Measurements from ENCODE around the gene TRPC6.
"Not testable (repeated sequence)": the region's sequence is repeated elsewhere in the genome, so short reads cannot be mapped to it uniquely, and the experiment has no call there.

Gene TRPC6

DNA sequence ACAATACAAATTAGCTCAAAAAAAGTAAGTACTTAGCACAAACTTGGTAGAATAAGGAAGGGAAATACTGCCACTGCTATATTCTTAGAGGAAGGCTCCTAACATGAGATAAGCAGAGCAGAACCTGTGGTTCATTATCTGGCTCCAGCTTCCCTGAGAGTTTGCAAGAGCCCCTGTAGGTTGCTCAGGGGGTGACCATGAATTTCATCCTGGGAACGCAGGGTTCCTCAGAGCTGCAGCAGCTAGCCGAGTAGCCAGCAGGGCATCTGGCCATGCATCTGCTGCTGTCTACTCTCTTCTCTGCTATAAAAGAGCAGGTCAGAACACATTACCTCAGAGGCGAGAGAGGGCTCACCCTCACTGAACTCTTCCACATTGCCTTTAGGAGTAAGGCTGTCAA lies 67.3 kb downstream of the TRPC6 start:
- DNase-seq = no peak

DNA sequence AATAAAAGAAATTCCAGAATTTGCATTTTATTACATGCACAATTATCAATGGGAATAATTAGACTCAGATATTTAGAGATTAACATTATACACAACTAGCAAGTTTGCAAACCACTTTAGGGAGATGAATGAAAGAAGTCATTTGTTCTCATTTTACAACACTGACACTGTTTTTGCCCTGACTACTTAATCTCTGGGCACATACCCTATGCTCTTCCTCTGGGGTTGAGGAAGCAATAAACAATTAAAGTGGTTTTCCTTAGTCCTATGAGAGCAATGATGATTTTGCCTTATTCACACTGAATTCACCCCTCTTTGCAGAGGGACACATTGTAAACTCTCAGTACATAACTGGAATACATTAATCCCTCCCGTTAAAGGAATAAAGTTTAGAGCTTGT lies 72.7 kb downstream of the TRPC6 start:
- no peak for DNase-seq

DNA sequence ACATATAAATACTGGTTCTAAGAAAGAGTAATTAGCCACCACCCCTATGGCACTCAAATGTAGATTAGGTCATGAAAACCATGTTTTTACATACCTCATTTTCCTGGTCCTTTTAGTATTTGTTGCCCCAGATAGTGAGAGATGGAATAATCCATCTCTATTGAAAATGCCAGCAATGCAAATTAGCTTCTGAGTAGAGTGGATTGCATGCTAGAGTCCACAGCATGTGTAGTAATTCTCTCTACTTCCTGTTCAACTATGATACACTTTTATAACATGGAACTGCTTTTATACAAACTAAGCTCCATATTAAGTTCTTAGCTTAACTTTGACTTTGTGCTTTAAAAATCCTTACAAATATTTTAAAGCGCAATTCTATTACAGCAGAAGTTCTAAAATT lies 73.2 kb downstream of the TRPC6 start:
- DNase-seq = no peak

DNA sequence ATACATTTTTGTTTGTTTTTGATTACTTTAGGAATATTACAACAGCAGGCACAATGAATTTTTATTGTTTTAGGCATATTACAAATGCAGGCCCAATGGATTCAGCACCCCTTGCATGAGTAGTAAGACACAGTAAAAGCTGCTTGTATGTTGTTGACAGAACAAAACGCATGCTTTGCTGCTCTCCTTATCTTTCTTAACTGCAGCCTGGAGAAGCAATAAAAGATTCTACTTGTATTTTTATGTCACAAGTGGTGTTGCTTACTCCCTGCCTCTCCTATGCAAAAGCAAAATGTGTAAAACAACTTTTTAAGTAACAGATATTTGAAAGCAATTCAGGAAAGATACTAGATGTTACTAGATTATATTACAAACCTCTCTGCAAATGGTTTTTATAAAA lies 73.9 kb downstream of the TRPC6 start:
- DNase-seq = no peak

DNA sequence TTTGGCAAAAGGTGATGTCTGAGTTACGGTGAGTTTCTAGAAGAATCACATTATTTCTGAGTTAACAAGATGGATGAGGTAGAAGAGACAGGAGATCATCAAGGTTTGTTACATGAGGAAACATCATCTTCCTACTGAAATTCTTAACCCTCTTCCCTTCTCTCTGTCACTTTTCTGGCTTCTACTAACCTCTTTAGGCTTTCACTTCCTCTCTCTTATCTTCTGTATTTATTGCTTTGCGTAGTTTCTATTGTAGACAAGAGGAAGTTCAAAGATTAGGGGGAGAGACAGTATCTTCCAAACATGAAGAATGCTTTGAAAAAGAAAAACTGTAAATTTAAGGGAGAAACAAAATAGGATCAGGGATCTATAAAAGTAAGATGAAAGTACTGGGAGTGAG lies 75.4 kb downstream of the TRPC6 start:
- no peak for DNase-seq

DNA sequence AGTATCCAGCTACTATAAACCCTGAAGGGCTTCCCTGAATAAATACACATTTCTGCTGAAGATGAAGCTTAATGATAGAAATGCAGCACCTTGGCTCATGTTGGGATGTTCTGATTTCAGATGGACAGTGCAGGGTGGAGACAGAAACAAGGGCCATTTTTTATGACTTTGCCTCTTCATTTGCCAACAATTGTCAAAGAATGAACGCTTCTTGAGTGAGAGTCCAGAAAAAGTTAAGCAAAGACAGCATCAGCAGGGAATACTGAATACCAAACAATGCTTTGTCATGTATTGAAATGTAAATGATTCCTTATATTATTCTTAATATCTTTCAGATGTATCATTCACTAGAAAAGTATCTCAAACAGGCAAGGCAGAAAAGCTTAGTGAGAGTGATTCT lies 84.9 kb downstream of the TRPC6 start:
- DNase-seq = no peak

DNA sequence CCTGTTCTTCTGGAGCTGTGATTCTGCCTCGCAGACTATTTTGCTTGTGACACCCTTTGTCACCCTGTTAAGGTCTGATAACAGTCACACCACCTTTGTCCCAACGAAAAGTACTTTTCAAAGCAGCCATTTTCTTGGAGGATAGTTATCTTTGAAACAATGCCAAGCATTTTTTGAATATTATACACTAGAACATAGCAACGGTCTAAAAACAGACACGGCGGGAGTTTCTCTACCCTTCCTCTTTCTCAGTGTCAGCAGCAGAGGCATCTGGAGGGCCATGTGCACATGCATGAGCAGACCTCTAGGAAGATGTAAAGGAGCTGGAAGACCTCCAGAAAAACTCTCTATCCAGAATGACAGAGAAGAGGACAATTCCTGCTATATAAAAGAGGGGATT lies 86.5 kb downstream of the TRPC6 start:
- DNase-seq = no peak

DNA sequence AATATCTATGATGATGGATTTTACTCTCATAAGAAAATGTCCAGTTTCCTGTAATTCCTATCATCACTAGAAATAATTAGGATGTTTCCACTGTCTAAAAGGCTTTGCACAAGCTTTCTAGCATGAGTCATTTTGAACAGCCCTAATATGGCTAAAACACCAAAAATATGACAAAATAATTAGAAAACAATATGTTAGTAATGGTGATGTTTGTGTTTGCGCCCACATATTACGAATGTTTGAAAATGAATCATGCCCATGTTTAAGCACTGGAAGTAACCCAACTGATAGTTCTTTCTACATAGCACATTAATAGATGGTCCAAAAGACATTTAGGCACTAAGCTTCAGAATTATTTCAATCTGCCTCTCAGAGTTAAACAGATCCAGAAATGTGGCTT lies 96.0 kb downstream of the TRPC6 start:
- no peak for DNase-seq

DNA sequence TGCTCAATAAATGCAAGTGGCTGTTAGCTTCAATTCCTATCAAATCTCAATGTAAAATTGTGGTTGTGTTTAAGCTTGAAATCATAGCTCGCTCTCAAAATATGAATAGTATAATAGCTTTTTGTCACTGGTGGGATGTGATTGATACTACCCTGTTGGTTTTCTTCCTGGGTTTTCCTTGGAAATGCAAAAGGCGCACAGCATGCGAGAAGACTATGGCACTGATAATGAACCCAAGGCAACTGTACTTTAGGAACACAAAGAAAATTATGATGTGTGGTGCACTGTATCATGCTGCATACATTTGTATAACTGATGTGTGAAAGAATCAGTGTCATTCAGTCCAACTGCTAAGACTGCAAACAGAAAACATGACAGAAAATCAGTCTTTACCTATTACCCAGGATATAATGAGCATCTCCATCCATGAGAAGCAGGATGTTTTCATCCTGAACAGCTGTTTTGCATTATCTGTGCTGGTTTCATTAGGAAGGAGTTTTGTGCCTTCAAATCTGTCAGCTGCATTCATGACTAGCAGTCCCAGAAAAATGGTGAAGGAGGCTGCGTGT lies 101.2 kb downstream of the TRPC6 start:
- DNase-seq = no peak

DNA sequence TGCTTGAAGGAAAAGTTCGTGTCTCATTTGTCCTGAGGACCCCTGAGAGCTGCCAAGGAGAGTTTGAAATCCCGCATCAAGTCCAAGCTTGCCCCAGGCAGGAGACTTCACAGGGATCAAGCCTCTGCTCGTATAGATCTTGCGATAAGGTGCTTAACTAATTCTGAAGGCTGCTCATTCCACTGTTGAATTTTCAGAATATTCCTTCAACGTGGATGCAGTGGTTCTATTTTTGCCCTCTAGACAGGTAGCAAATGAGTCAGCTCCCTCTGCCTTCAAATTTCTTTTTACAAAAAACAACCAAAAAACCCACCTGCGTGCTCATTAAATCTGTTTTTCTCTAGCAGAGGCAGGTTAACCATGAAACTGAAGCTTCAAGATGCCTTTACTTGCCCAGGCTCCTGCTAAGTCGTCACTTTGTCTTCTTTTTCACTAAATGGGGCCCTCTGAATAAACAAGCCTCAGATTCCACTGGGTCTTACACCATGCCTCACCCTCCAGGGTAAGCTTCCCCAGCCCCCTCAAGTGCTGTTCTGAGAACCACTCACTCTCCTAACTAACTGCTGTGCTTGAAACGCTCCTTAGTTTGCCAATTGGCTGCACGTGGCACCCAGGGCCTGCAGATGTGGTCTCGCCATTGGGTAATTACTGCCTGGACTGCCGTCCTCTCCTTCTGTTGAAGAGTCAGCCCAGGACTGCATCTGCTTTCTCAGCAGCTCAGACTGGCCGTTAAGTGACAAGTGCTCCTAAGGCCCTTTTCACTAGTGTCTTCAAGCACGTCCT lies 105.0 kb downstream of the TRPC6 start:
- no peak for DNase-seq

DNA sequence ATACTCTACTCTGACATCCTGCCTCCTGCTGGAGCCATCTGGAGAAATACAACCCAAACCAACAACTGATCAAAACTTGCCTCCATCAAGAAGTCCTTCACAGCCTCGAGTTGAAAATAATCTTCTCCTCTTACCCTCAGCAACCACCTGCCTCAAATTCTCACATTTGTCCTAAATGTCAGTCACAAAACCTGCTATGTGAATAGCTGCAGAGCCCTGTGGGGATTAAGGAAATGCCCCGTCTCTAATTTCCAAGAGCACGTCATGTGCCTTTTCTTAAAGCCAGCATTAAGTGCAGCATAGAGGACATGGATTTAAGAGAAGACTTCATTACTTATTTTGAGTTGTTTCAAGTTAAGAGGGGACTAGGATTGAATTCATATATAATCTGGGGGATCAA lies 105.9 kb downstream of the TRPC6 start:
- no peak for DNase-seq

DNA sequence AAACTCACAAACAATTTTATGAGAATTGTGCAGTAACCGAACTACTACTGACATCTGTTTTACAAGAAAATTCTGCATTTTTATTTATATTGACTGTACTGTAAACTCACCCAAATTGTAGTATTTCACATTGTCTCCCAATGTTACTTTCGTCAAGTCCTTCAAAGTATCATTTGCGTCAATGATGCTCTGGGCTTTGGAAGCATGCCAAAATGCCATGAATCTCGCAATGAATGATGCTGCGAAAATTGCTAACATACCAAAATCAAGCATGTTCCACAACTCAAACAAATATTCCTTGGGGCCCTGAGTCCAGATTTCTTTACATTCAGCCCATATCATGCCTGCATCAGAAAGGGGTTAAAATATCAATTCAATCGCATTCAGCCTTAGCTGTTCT lies 107.6 kb downstream of the TRPC6 start:
- DNase-seq = no peak

DNA sequence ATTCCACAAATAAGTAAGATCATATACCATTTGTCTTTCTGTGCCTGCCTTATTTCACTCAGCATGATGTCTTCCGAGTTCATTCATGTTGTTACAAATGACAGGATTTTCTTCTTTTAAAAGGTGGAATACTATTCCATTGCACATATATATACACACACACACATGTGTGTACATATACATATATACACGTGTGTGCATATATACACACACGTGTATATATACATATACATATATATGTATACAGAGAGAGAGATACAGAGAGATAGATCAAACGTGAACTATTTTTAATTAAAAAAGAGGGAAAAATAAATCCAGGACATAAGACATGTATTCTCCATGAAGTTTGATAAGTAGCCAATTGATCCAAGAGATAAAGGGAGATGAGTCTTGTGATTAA lies 108.1 kb downstream of the TRPC6 start:
- DNase-seq = no peak

DNA sequence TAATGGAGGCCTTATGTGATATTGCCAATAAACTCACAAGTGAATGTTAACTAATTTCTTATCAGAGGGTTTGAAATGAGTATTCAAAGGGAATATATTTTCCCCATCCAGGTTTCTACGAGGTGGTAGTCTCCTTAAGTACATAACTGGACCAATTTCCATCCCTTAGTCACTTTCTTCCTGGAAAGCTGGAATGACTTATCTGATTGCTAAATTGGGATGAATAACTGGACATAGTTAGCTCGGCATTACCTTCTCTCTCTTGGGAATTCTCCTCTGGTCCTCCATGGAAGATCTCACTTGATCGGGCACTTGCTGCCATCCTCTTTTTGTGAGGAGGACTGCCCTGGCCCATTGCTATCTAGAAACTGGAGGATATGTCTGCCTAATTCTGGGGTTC lies 109.1 kb downstream of the TRPC6 start:
- no peak for DNase-seq

DNA sequence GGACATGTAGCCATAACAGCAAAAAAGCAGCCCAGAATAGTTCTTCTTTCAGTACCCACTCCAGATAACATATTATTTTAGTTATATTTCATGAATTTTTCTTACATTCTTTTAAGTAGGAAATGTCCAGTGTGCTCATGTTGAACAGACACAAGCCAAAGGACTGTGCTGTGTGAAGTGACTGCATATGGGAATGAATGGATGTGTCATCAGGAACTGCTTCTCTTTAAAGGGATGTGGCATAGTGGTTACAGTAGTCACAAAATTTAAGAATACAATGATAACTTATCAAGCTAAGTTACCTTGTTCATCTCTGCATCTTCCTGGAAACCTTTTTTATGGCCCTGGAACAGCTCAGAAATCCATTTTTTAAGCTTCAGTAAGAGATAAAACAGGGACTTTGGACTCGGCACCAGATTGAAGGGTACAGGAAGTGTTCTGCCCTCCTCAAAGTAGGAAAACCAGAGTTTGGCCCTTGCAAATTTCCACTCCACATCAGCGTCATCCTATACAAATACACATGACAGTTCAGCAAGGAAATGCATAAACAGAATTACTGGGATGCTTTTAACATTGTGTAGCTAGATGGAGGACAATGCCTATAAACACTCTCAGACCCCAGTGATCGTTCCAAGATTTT lies 112.8 kb downstream of the TRPC6 start:
- DNase-seq = no peak

DNA sequence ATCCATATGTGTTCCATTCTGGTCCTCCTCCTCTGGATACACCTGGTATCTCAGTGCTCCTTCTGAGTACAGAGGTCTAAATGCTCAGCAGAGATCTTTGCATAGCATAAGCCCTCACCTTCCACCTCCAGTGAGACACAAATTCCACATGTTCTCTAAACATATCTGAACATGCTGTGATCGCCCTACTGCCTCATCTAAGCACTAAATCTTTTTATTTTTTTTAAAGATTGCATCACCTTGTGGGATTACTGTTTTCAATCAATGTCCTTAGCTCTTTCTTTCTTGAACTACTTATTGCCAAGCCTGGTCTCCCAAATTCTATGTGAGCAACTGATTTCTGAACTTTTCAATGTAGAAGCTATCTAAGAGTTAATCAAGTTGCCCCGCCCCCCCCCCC lies 113.4 kb downstream of the TRPC6 start:
- DNase-seq = no peak

DNA sequence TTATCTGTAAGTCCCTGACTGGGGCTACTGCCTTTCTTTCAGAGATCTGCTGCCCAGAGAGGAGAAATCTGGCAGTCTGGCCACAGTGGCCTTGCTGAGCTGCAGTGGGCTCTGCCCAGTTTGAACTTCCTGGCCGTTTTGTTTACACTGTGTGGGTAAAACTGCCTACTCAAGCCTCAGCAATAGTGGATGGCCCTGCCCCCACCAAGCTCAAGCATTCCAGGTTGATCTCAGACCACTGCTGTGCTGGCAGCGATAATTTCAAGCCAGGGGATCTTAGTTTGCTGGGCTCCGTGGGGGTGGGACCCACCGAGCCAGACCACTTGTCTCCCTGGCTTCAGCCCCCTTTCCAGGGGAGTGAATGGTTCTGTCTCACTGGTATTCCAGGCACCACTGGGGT lies 117.5 kb downstream of the TRPC6 start:
- no peak for DNase-seq

DNA sequence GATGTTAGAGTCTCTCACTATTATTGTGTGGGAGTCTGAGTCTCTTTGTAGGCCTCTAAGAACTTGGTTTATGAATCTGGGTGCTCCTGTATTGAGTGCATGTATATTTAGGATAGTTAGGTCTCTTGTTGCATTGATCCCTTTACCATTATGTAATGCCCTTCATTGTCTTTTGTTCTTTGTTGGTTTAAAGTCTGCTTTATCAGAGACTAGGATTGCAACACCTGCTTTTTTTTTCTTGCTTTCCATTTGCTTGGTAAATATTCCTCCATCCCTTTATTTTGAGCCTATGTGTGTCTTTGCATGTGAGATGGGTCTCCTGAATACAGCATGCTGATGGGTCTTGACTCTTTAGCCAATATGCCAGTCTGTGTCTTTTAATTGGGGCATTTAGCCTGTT lies 119.4 kb downstream of the TRPC6 start:
- not testable (repeated sequence) for DNase-seq

DNA sequence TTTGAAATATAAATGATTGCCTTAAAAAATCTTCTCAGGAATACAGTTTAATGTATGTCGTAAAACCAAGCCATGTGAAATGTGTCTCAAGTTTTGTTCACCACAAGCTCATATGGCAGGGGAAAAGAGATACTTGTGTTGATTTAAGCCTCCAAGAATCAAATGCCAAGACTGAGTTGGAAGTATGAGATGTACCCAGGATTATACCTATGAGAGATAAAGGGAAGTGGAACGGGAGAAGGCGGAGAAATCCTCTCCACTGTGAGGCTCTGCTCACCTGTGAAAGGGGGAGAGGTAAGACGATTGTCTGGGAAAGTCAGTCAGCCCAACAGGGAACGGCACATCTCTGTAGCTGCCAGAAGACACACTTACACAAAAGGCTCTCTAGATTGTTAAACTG lies 124.8 kb downstream of the TRPC6 start:
- DNase-seq = no peak

DNA sequence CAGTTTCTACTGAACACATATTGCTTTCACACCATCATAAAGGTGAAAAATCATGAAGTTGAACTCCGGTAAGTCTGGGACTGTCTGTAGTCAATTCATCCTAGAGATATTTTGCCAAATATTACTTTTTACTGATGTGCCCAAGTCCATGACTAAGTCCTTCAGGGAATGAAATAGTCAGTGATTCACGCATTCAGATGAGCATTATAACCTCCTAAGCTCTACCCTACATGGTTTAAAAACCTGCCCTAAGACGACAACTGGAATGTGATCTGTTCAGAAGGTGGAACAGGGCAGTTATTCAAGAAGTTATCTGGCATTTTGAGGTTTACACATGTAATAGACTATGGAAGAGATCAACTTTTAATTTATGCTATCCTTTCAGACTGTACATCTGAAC lies 125.6 kb downstream of the TRPC6 start:
- no peak for DNase-seq

DNA sequence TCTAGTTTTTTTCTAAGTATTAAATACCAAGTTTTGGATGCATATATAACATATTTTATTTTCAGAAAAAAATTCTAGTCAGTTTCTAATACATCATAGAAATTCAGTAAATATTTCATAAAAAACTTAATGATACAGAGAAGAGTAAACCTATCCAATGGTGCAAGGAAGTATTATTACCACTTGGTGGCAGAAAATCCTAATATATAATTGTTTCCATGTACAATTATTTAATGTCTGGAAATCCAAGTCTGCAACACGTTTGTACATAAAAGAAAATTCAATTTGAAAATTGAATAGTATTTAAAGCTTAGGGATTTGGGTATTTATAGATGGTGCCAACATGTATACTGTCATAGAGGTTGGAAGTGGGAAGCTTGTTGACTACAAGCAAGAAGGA lies 127.0 kb downstream of the TRPC6 start:
- no peak for DNase-seq

DNA sequence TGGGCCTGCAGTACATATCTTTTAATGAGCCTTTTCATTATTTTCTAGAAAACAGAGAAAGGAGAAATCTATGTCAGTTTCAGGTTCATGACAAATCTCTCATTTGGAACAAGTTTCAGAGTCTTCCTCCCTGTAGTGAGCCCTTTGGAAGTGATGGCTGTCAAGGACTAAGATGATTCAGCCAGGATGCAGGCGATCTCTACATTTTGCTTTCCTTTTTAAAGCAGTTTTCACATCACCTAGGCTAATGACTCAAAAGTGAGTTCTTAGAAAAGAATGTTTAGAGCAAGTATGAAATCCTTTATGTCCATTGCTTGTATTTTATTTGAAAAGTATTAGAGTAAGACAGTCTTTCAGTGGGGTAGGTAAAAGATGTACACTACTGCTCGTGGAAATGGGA lies 130.1 kb downstream of the TRPC6 start:
- DNase-seq = no peak

DNA sequence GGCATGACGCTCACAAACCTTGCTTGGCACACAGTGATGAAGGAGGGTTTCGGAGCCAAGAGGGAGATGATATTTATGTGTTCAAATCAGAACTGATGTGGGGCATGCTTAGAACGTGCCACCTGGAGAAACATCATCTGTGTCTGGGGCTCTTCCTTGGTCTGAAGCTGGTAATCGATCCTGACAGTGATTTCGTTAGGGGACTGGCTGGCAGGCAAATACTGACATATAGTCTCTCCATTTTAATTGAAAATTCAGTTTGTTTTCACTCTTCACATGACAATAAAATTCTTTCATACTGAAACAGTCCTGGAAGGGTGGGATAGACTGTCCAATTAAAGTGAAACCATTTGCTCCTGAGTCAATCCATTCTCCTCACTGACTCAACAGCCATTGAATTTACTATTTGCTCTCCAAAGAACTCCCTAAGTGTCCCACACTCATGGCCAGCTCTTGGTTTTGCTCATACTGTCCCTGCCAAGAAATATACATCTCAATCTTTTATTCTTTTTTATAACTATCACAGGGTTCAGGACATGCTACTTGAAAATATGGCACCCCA lies 134.8 kb downstream of the TRPC6 start:
- no peak for DNase-seq

DNA sequence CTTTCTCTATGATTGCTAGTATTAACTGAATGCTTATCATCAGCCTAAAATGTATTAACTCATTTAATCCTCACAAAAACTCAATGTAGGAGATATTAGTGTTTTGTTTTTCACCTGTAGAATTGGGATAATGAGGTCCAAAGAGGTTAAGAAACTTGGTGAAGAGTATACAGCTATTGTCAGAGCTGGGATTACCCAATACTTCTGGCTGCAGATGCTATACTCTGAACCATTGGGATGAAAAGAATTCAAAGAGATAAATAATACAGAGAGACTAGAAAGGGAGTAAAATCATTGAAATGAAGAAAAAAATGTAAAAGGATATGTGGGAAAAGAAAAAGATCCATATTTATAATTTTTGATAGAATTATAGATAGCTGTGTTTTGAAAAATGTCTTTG lies 137.1 kb downstream of the TRPC6 start:
- DNase-seq = no peak
